Panc1 (cell line): ENCODE measurements around the gene NCAPH2. TPM values are rescaled to one million over a fixed set of nuclear protein-coding genes. Genes with fewer than 3 reads are reported as not detected.

Experiments
- ATAC-seq: fragments of 200-7000 bp; cut with Tn5 transposase; 2 replicates; pipeline ENCODE4 v1.9.1; 2020; ENCODE audit warnings: mild to moderate bottlenecking, moderate library complexity
- BruUV-seq: library from RNA; stranded (reverse); fragments of 400-500 nt; replicated peaks from 2 replicates; lab custom pipeline; 2021; lab: Mats Ljungman, UMichigan
- CTCF ChIA-PET: fragments of 300-600 bp; sonication (Branson Sonifier 250); formaldehyde crosslinking; loops from one replicate; lab custom pipeline; 2022; ENCODE audit warnings: antibody characterized with exemption; lab: Charles Lee
- POLR2A ChIA-PET: fragments of 300-600 bp; sonication (Branson Sonifier 250); formaldehyde crosslinking; loops from one replicate; lab custom pipeline; 2022; ENCODE audit warnings: antibody characterized with exemption; lab: Charles Lee
- DNase-seq: peaks from one replicate; pipeline ENCODE4 v3.0.0-alpha.2; 2010; ENCODE audit warnings: low read depth, low spot score
- H3K27ac ChIP-seq: 2 replicates; pipeline ENCODE4 v1.5.1; 2011; ENCODE audit warnings: mild to moderate bottlenecking, low read length, inconsistent platforms
- H3K27me3 ChIP-seq: fragments of 200-500 bp; sonication (Bioruptor generic); 2 replicates; pipeline ENCODE4 v1.6.0; 2014; ENCODE audit warnings: low read length, inconsistent platforms; ENCODE audit not compliant: control insufficient read depth, insufficient read depth
- H3K36me3 ChIP-seq: fragments of 200-500 bp; sonication (Bioruptor generic); 2 replicates; pipeline ENCODE4 v1.5.1; 2014; ENCODE audit warnings: inconsistent platforms, mild to moderate bottlenecking, low read length, moderate library complexity; ENCODE audit not compliant: control insufficient read depth, insufficient read depth
- H3K4me1 ChIP-seq: 2 replicates; pipeline ENCODE4 v1.5.1; 2011; ENCODE audit warnings: inconsistent platforms, mild to moderate bottlenecking, low read length, moderate library complexity; ENCODE audit not compliant: control insufficient read depth, insufficient read depth
- H3K4me3 ChIP-seq, 2 experiments: 2 replicates each; pipeline ENCODE4 v1.5.1; 2011 to 2012; ENCODE audit warnings: low read depth in 2 of 2, low read length in 2 of 2, mild to moderate bottlenecking in 2 of 2, inconsistent platforms in 1 of 2, moderate library complexity in 1 of 2
- H3K9me3 ChIP-seq: fragments of 200-500 bp; sonication (Bioruptor generic); 2 replicates; pipeline ENCODE4 v1.5.1; 2014; ENCODE audit warnings: low read depth, mild to moderate bottlenecking, inconsistent platforms, low read length, moderate library complexity; ENCODE audit not compliant: control insufficient read depth, insufficient read depth
- POLR2AphosphoS5 ChIP-seq: IDR thresholded peaks from 2 replicates; pipeline ENCODE4 v1.6.1; 2012; ENCODE audit warnings: mild to moderate bottlenecking, low read depth, low read length, moderate library complexity
- REST ChIP-seq, 2 experiments: IDR thresholded peaks; 2 replicates each; pipeline ENCODE4 v1.6.1; 2011 to 2012; ENCODE audit warnings: low read depth in 2 of 2, control low read depth in 1 of 2, low read length in 1 of 2, mild to moderate bottlenecking in 1 of 2, moderate library complexity in 1 of 2; ENCODE audit not compliant: insufficient read depth in 1 of 2
- SIN3A ChIP-seq: IDR thresholded peaks from 2 replicates; pipeline ENCODE4 v1.6.1; 2012; ENCODE audit warnings: low read depth, mild to moderate bottlenecking, low read length, moderate library complexity, borderline replicate concordance; ENCODE audit not compliant: insufficient read depth
- TCF7L2 ChIP-seq: IDR thresholded peaks from 2 replicates; pipeline ENCODE4 v1.6.1; 2011; ENCODE audit warnings: mild to moderate bottlenecking, low read depth, low read length, inconsistent platforms
- in situ Hi-C: cut with HindIII; loops from 2 replicates; pipeline ENCODE4 v1.10.0; 2016; ENCODE audit warnings: low sequenced_read_pairs, low pct_unique_long_range_greater_than_20kb
- intact Hi-C: fragments of 100-400 bp; cut with micrococcal nuclease; formaldehyde crosslinking; loops from one replicate; pipeline ENCODE4 v1.10.0; 2022; ENCODE audit not compliant: unreplicated experiment
- total RNA-seq: library from RNA; stranded (reverse); gene quantifications from one replicate; pipeline ENCODE4 v1.2.1, GENCODE V29; 2021; ENCODE audit not compliant: unreplicated experiment
- TF ChIP-seq, protein P1 (sequence below): fragments of 450-650 bp; IDR thresholded peaks from 2 replicates; pipeline ENCODE4 v1.5.1; 2017; ENCODE audit warnings: mild to moderate bottlenecking

NCAPH2 gene
- total RNA-seq, 1 experiment from 2014 or later, result 55.6 TPM

GRCh38 chr22:50473855-50474671 is 34.0 kb upstream of the NCAPH2 start:
- H3K4me1 ChIP-seq, result peaks cover 15% of the 10 kb centered on the region
- no peaks in the 10 kb centered on the region for H3K9me3 ChIP-seq
- in situ Hi-C loops, result no loop called here
- H3K27me3 ChIP-seq, result no peaks in the 10 kb centered on the region
- intact Hi-C loops, result no loop called here
- peak overlapping the region; percentile 59 to 63 for H3K4me3 ChIP-seq
- CTCF ChIA-PET, result no interaction called here
- H3K27ac ChIP-seq, result peak overlapping the region; percentile 29; the same call in 1 of the 2 replicates
- ATAC-seq (peak; percentile 54), DNase-seq (no peak)
- TF ChIP-seq SIN3A (no peak), POLR2AphosphoS5 (no peak), REST (IDR thresholded peaks at IDR 0.05; ENCODE audit: insufficient read depth in 1 of 2, low read depth in 2 of 2, low read length in 1 of 2) (no peak)
- TF ChIP-seq, protein P1, sequence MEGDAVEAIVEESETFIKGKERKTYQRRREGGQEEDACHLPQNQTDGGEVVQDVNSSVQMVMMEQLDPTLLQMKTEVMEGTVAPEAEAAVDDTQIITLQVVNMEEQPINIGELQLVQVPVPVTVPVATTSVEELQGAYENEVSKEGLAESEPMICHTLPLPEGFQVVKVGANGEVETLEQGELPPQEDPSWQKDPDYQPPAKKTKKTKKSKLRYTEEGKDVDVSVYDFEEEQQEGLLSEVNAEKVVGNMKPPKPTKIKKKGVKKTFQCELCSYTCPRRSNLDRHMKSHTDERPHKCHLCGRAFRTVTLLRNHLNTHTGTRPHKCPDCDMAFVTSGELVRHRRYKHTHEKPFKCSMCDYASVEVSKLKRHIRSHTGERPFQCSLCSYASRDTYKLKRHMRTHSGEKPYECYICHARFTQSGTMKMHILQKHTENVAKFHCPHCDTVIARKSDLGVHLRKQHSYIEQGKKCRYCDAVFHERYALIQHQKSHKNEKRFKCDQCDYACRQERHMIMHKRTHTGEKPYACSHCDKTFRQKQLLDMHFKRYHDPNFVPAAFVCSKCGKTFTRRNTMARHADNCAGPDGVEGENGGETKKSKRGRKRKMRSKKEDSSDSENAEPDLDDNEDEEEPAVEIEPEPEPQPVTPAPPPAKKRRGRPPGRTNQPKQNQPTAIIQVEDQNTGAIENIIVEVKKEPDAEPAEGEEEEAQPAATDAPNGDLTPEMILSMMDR, result no peak
- POLR2A ChIA-PET, result interaction anchor here (0.6 kb wide), 1 partner anchor 34 kb away, joined by 3 read pairs; the partner anchor contains the start of gene LMF2
- no TSS peak for BruUV-seq
- no peaks in the 10 kb centered on the region; the same call in 1 of the 2 replicates for H3K36me3 ChIP-seq

GRCh38 chr22:50474710-50475651 is 33.0 kb upstream of the NCAPH2 start, which contains the start of gene SBF1:
SBF1 (minus strand) TSS chr22:50475035; CDS start chr22:50474840, 195 bp downstream.
- in situ Hi-C loops, result no loop called here
- no peak for TF ChIP-seq REST (IDR thresholded peaks at IDR 0.05; ENCODE audit: insufficient read depth in 1 of 2, low read depth in 2 of 2, low read length in 1 of 2)
- peak; percentile 54; the same call in 1 of the 2 replicates for TF ChIP-seq POLR2AphosphoS5
- TF ChIP-seq TCF7L2, result no peak
- TF ChIP-seq SIN3A, result no peak
- TF ChIP-seq, protein P1, result no peak
- ATAC-seq (peak; percentile 94), DNase-seq (no peak)
- Histone ChIP-seq H3K4me1 (peaks cover 15% of the 10 kb centered on the region), H3K36me3 (no peaks in the 10 kb centered on the region; the same call in 1 of the 2 replicates), H3K27ac (peak within 1 kb of the TSS; percentile 63), H3K9me3 (no peaks in the 10 kb centered on the region), H3K27me3 (no peaks in the 10 kb centered on the region), H3K4me3 (peak within 1 kb of the TSS; percentile 59 to 63)
- BruUV-seq, result no TSS peak
- ChIA-PET CTCF (no interaction called here), POLR2A (no interaction called here)
- intact Hi-C loops, result no loop called here
